Thyroid gland (tissue), 4 donors: ENCODE measurements around the gene CD48. TPM values are rescaled to one million over a fixed set of nuclear protein-coding genes. Genes with fewer than 3 reads are reported as not detected.

Experiments used
- DNase-seq, 2 donors: peaks; one replicate each; pipeline ENCODE4 v3.0.0-alpha.2; 2019
- H3K27ac ChIP-seq, 3 donors: fragments of 200-600 bp; sonication (generic); 1 replicate in 2 of 3; 2 replicates in 1 of 3; pipeline ENCODE4 v1.5.1; 2016 to 2019; ENCODE audit warnings: mild to moderate bottlenecking in 1 of 3, moderate library complexity in 1 of 3
- H3K27me3 ChIP-seq: fragments of 200-600 bp; sonication (generic); one replicate; pipeline ENCODE4 v1.5.1; 2019
- H3K36me3 ChIP-seq, 2 donors: fragments of 200-600 bp; sonication (generic); one replicate each; pipeline ENCODE4 v1.5.1; 2016 to 2019
- H3K4me1 ChIP-seq, 2 donors: fragments of 200-600 bp; sonication (generic); one replicate each; pipeline ENCODE4 v1.5.1; 2017 to 2019
- H3K4me3 ChIP-seq, 3 donors: fragments of 200-600 bp; sonication (generic); replicated peaks in 1 of 3; 1 replicate in 2 of 3; 2 replicates in 1 of 3; pipeline ENCODE4 v1.5.1; 2016; ENCODE audit warnings: mild to moderate bottlenecking in 1 of 3
- H3K9me3 ChIP-seq: fragments of 200-600 bp; sonication (generic); one replicate; pipeline ENCODE4 v1.5.1; 2017
- POLR2A ChIP-seq, 2 donors: fragments of 450-650 bp; IDR thresholded peaks; one replicate each; pipeline ENCODE4 v1.6.1; 2017; ENCODE audit warnings: antibody characterized with exemption in 2 of 2, mild to moderate bottlenecking in 2 of 2, moderate library complexity in 1 of 2
- WGBS, 2 donors: methylation state at CpG; one replicate each; pipeline ENCODE4 v1.1.5; 2017; 5-methylcytosine and 5-hydroxymethylcytosine counted together
- intact Hi-C: fragments of 100-400 bp; cut with DNase I; formaldehyde crosslinking; loops from one replicate; pipeline ENCODE4 v1.15.1; 2023
- total RNA-seq, 4 donors: library from RNA; depleted of rRNA; stranded (reverse); fragments of >200 nt; gene quantifications; one replicate each; pipeline ENCODE4 v1.2.3, GENCODE V29; 2016
- TF ChIP-seq, protein P1 (sequence below), 6 experiments: fragments of 200-600 bp in 3 of 6; fragments of 450-650 bp in 3 of 6; sonication (generic) in 3 of 6; IDR thresholded peaks; one replicate each; pipeline ENCODE4 v1.5.1; 2016 to 2019; ENCODE audit warnings: antibody characterized with exemption in 6 of 6, mild to moderate bottlenecking in 2 of 6, inconsistent platforms in 1 of 6, moderate library complexity in 1 of 6

Gene CD48
- total RNA-seq, 4 donors from 2014 or later: 3.5 to 13.6 (median 4.8) TPM

DNA sequence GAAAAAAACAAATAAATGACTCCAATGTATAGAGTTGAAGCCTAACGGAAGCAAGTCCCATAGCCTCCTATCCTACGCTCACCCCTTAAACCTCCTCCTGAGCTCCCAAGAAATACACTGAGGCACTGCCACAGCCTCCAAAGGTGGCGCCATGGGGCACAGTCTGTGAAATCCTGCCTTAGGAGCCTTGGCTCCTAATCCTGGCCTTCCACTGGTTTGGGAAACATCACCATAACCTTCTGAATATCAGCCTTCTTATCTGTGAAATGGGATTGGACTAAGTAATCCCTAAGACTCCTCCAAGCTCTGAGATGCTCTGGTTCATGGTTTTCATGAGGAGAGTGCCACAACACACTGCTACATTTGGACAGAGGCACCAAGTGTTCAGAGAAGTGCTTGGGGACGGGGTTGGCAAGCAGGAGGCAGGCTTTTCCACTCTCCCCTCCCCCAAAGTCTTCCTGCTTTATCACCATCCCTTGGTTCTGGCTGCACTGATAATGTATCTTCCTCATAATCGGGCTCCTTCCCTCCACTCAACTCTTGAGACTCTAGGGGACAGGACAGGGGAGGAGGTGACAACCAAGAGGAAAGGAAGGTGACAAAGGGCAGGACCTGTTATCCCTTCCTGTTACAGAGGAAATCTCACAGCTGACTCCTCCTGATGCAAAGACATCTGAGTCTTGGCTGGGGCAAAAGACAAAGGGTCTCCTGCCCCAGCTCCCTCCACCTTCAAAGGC lies 30.2 kb upstream of the CD48 start:
- intact Hi-C loops: no loop called here
- 75 to 78% methylated on average over 5 of the region's 5 CpGs for WGBS, 2 donors
- H3K27ac ChIP-seq: no peak overlapping the region
- H3K4me3 ChIP-seq: no peak overlapping the region
- H3K9me3 ChIP-seq: no peaks in the 10 kb centered on the region
- H3K4me1 ChIP-seq: no peaks in the 10 kb centered on the region
- no peaks in the 10 kb centered on the region for H3K27me3 ChIP-seq
- no peak for TF ChIP-seq POLR2A (IDR thresholded peaks at IDR 0.05)
- TF ChIP-seq, protein P1, sequence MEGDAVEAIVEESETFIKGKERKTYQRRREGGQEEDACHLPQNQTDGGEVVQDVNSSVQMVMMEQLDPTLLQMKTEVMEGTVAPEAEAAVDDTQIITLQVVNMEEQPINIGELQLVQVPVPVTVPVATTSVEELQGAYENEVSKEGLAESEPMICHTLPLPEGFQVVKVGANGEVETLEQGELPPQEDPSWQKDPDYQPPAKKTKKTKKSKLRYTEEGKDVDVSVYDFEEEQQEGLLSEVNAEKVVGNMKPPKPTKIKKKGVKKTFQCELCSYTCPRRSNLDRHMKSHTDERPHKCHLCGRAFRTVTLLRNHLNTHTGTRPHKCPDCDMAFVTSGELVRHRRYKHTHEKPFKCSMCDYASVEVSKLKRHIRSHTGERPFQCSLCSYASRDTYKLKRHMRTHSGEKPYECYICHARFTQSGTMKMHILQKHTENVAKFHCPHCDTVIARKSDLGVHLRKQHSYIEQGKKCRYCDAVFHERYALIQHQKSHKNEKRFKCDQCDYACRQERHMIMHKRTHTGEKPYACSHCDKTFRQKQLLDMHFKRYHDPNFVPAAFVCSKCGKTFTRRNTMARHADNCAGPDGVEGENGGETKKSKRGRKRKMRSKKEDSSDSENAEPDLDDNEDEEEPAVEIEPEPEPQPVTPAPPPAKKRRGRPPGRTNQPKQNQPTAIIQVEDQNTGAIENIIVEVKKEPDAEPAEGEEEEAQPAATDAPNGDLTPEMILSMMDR (IDR thresholded peaks at IDR 0.05): no peak
- no peak for DNase-seq
- no peaks in the 10 kb centered on the region for H3K36me3 ChIP-seq

DNA sequence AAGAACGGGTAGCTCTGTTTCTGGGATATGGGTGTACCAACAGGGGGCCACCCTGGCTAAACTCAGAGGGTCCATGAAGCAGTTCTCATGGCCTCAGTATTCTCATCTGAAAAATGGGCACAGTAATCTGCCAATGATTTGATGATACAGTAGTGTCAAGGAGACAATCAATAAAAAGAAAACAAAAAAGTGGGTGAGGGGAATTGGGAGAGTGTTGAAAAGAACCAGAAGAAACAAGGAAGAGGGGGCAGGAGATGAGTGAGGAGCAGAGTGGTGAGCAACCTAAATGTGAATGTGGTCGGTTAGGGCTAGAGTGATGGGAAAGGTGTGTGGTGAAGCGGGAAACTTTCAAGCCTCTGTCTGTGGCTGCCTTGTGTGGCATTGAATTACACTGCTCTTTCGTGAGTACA lies 29.5 kb upstream of the CD48 start:
- Histone ChIP-seq H3K27ac (no peak overlapping the region), H3K36me3 (no peaks in the 10 kb centered on the region), H3K4me1 (no peaks in the 10 kb centered on the region), H3K27me3 (no peaks in the 10 kb centered on the region), H3K4me3 (no peak overlapping the region), H3K9me3 (no peaks in the 10 kb centered on the region)
- no peak for DNase-seq
- TF ChIP-seq POLR2A (IDR thresholded peaks at IDR 0.05): no peak
- TF ChIP-seq, protein P1 (IDR thresholded peaks at IDR 0.05): no peak
- WGBS, 2 donors: 76 to 83% methylated on average over 4 of the region's 4 CpGs
- intact Hi-C loops: no loop called here

- intact Hi-C loops: no loop called here
- H3K36me3 ChIP-seq: no peaks in the 10 kb centered on the region
- WGBS, 2 donors: 83 to 89% methylated on average over 5 of the region's 5 CpGs
- no peak overlapping the region for H3K27ac ChIP-seq
- no peaks in the 10 kb centered on the region for H3K27me3 ChIP-seq
- no peaks in the 10 kb centered on the region for H3K4me1 ChIP-seq
- TF ChIP-seq, protein P1 (IDR thresholded peaks at IDR 0.05): no peak
- TF ChIP-seq POLR2A (IDR thresholded peaks at IDR 0.05): no peak
- H3K9me3 ChIP-seq: no peaks in the 10 kb centered on the region
- no peak overlapping the region for H3K4me3 ChIP-seq
- no peak for DNase-seq
These were observed 28.6 kb upstream of the CD48 start for GRCh38 chr1:160740133-160740688.

DNA sequence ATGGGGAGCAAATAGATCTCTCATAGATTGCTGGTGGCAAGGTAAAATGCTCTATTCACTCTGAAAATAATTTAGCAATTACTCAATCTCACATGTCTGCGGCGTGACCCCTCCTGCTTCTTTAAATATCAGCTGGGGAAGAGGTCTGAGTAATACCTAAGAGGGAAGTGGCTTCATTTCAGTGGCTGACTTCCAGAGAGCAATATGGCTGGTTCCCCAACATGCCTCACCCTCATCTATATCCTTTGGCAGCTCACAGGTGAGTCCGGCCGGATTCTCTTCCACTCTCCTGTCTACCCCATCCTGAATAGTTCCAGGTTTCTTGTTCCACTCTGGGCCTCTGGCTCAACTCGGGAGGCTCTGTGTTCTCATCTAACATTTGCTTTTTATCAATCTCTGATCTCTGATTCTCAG lies 27.5 kb upstream of the CD48 start, which contains the start of gene SLAMF7:
TSS of gene SLAMF7 (plus strand) at position 150 of the 414 bp plus-strand sequence. CDS start at position 205, 55 bp downstream.
- H3K27ac ChIP-seq: no peak within 1 kb of the TSS
- H3K4me3 ChIP-seq: no peak within 1 kb of the TSS
- H3K27me3 ChIP-seq: no peaks in the 10 kb centered on the region
- H3K9me3 ChIP-seq: no peaks in the 10 kb centered on the region
- H3K4me1 ChIP-seq: no peaks in the 10 kb centered on the region
- H3K36me3 ChIP-seq: no peaks in the 10 kb centered on the region
- 78 to 87% methylated on average over 5 of the region's 5 CpGs for WGBS, 2 donors
- no peak for DNase-seq
- intact Hi-C loops: no loop called here
- TF ChIP-seq, protein P1 (IDR thresholded peaks at IDR 0.05): no peak
- TF ChIP-seq POLR2A (IDR thresholded peaks at IDR 0.05): no peak

DNA sequence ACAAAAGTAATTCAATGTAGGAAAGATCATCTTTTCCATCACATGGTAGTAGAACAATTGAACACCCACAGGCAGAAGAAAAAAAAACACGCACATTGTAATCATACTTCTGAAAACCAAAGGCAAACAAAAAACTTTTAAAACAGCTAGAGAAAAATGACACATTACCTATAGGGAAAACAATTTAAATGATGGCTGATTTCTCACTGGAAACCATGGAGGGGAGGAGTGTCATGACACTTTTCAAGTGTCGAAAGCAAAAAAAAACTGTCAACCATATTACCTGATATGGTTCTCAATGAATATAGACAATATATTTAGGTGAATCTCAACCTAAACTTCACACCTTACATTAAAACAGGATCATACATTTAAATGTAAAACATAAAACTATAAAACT lies 26.6 kb upstream of the CD48 start:
- TF ChIP-seq POLR2A (IDR thresholded peaks at IDR 0.05): no peak
- TF ChIP-seq, protein P1 (IDR thresholded peaks at IDR 0.05): no peak
- no peak for DNase-seq
- Histone ChIP-seq H3K9me3 (no peaks in the 10 kb centered on the region), H3K4me1 (no peaks in the 10 kb centered on the region), H3K27ac (no peak overlapping the region), H3K36me3 (no peaks in the 10 kb centered on the region), H3K27me3 (no peaks in the 10 kb centered on the region), H3K4me3 (no peak overlapping the region)
- intact Hi-C loops: no loop called here
- WGBS, 2 donors: 86 to 92% methylated on average over 2 of the region's 2 CpGs
